HCT116 (cell line): ENCODE data around the gene NHP2. TPM values are rescaled to one million over a fixed set of nuclear protein-coding genes. Genes with fewer than 3 reads are reported as not detected.

Source experiments
- ATAC-seq: fragments of 200-7000 bp; cut with Tn5 transposase; 2 replicates; pipeline ENCODE4 v1.9.1; 2020; ENCODE audit warnings: mild to moderate bottlenecking, moderate library complexity
- BruUV-seq: library from RNA; stranded (reverse); fragments of 400-500 nt; replicated peaks from 2 replicates; lab custom pipeline; 2021; lab: Mats Ljungman, UMichigan
- CTCF ChIA-PET: fragments of 300-600 bp; sonication (Branson Sonifier 250); formaldehyde crosslinking; loops from one replicate; lab custom pipeline; 2021; ENCODE audit warnings: antibody characterized with exemption; lab: Charles Lee
- POLR2A ChIA-PET: fragments of 300-600, 350-600 bp; sonication (Branson Sonifier 250); formaldehyde crosslinking; loops from one replicate; lab custom pipeline; 2021; ENCODE audit warnings: antibody characterized with exemption; lab: Charles Lee
- RAD21 ChIA-PET, 2 experiments: fragments of 300-600 bp; sonication (Branson Sonifier 250); formaldehyde crosslinking; loops; one replicate each; lab custom pipeline; 2023; ENCODE audit warnings: low total read pairs in 2 of 2; ENCODE audit not compliant: uncharacterized antibody in 2 of 2, unreplicated experiment in 2 of 2, low non-redundant PET in 1 of 2; lab: Charles Lee
- DNase-seq: peaks from one replicate; pipeline ENCODE4 v3.0.0-alpha.2; 2010; ENCODE audit warnings: low read depth, low spot score
- H2AFZ ChIP-seq: fragments of 200-600 bp; shearing (Covaris generic), sonication (generic); 2 replicates; pipeline ENCODE4 v1.6.1; 2017; ENCODE audit warnings: low read depth, mixed run types, mixed read lengths, antibody characterized with exemption, low read length; ENCODE audit not compliant: poor library complexity, severe bottlenecking
- H3K27ac ChIP-seq: 2 replicates; pipeline ENCODE4 v1.5.1; 2012; ENCODE audit warnings: low read depth, low read length
- H3K27me3 ChIP-seq: fragments of 200-600 bp; sonication (generic); 2 replicates; pipeline ENCODE4 v1.6.1; 2016; ENCODE audit warnings: mixed run types, low read length, mixed read lengths; ENCODE audit not compliant: insufficient read depth
- H3K36me3 ChIP-seq, 2 experiments: fragments of 200-500 bp in 1 of 2; fragments of 200-600 bp in 1 of 2; sonication (Bioruptor generic) in 1 of 2; sonication (generic) in 1 of 2; 2 replicates each; pipeline versions ENCODE4 v1.5.1 to v1.6.1; 2014 to 2016; ENCODE audit warnings: low read length in 2 of 2, inconsistent platforms in 1 of 2, mixed read lengths in 1 of 2, mixed run types in 1 of 2; ENCODE audit not compliant: insufficient read depth in 2 of 2, control insufficient read depth in 1 of 2
- H3K4me1 ChIP-seq, 2 experiments: fragments of 200-600 bp in 1 of 2; sonication (generic) in 1 of 2; 2 replicates each; pipeline versions ENCODE4 v1.5.1 to v1.6.1; 2012 to 2017; ENCODE audit warnings: low read length in 2 of 2, inconsistent platforms in 1 of 2, mild to moderate bottlenecking in 1 of 2, mixed read lengths in 1 of 2, mixed run types in 1 of 2, moderate library complexity in 1 of 2; ENCODE audit not compliant: insufficient read depth in 2 of 2, control insufficient read depth in 1 of 2
- H3K4me2 ChIP-seq: fragments of 200-600 bp; sonication (generic); 2 replicates; pipeline ENCODE4 v1.6.1; 2017; ENCODE audit warnings: mixed run types, low read length, mixed read lengths
- H3K4me3 ChIP-seq, 2 experiments: fragments of 200-600 bp in 1 of 2; sonication (generic) in 1 of 2; replicated peaks in 1 of 2; 2 replicates each; pipeline ENCODE4 v1.5.1; 2011 to 2016; ENCODE audit warnings: low read length in 2 of 2, control low read depth in 1 of 2, low read depth in 1 of 2, mild to moderate bottlenecking in 1 of 2, mixed read lengths in 1 of 2, mixed run types in 1 of 2
- H3K79me2 ChIP-seq: fragments of 200-600 bp; sonication (generic); 2 replicates; pipeline ENCODE4 v1.6.1; 2017; ENCODE audit warnings: mild to moderate bottlenecking, mixed run types, low read length, moderate library complexity, mixed read lengths; ENCODE audit not compliant: insufficient read depth
- H3K9ac ChIP-seq: fragments of 200-600 bp; sonication (generic); 2 replicates; pipeline ENCODE4 v1.6.1; 2016; ENCODE audit warnings: low read length, mixed read lengths
- H3K9me2 ChIP-seq: fragments of 200-600 bp; sonication (generic), shearing (Covaris generic); 2 replicates; pipeline ENCODE4 v1.6.1; 2017; ENCODE audit warnings: mixed run types, mild to moderate bottlenecking, moderate library complexity; ENCODE audit not compliant: insufficient read depth
- H3K9me3 ChIP-seq, 2 experiments: fragments of 200-500 bp in 1 of 2; fragments of 200-600 bp in 1 of 2; sonication (Bioruptor generic) in 1 of 2; sonication (generic) in 1 of 2; 2 replicates each; pipeline ENCODE4 v1.6.1; 2014 to 2017; ENCODE audit warnings: low read length in 2 of 2, mixed read lengths in 2 of 2, inconsistent platforms in 1 of 2, low read depth in 1 of 2, mild to moderate bottlenecking in 1 of 2, mixed run types in 1 of 2, moderate library complexity in 1 of 2; ENCODE audit not compliant: control insufficient read depth in 1 of 2, insufficient read depth in 1 of 2
- H4K20me1 ChIP-seq: fragments of 200-600 bp; sonication (generic), shearing (Covaris generic); 2 replicates; pipeline ENCODE4 v1.6.1; 2017; ENCODE audit warnings: mixed run types, mild to moderate bottlenecking, moderate library complexity; ENCODE audit not compliant: insufficient read depth
- CBX3 ChIP-seq: IDR thresholded peaks from 2 replicates; pipeline ENCODE4 v1.6.1; 2012; ENCODE audit warnings: low read depth
- CEBPB ChIP-seq: IDR thresholded peaks from 2 replicates; pipeline ENCODE4 v1.6.1; 2012; ENCODE audit warnings: low read depth
- CTCF ChIP-seq, 3 experiments: fragments of 200-600 bp in 1 of 3; sonication (generic) in 1 of 3; IDR thresholded peaks in 2 of 3; conservative IDR thresholded peaks in 1 of 3; 2 replicates each; pipeline ENCODE4 v1.5.1; 2012 to 2017; ENCODE audit warnings: low read depth in 2 of 3, low read length in 2 of 3, antibody characterized with exemption in 1 of 3, borderline replicate concordance in 1 of 3, control low read depth in 1 of 3, mild to moderate bottlenecking in 1 of 3, mixed read lengths in 1 of 3, mixed run types in 1 of 3, moderate library complexity in 1 of 3; ENCODE audit not compliant: insufficient read depth in 1 of 3
- EGR1 ChIP-seq: IDR thresholded peaks from 2 replicates; pipeline ENCODE4 v1.6.1; 2012; ENCODE audit warnings: low read depth
- EZH2 ChIP-seq: fragments of 200-600 bp; sonication (generic); IDR thresholded peaks from 2 replicates; pipeline ENCODE4 v1.6.1; 2017; ENCODE audit warnings: antibody characterized with exemption, mixed run types
- EZH2phosphoT487 ChIP-seq: fragments of 200-600 bp; IDR thresholded peaks from 2 replicates; pipeline ENCODE4 v1.6.1; 2018; ENCODE audit warnings: antibody characterized with exemption, borderline replicate concordance
- JUND ChIP-seq: IDR thresholded peaks from 2 replicates; pipeline ENCODE4 v1.6.1; 2012
- MAX ChIP-seq: IDR thresholded peaks from 2 replicates; pipeline ENCODE4 v1.6.1; 2012
- POLR2A ChIP-seq: IDR thresholded peaks from 2 replicates; pipeline ENCODE4 v1.7.0; 2011; ENCODE audit warnings: borderline replicate concordance; ENCODE audit not compliant: insufficient read depth, insufficient read length; ENCODE audit errors: extremely low read depth
- POLR2AphosphoS5 ChIP-seq: IDR thresholded peaks from 2 replicates; pipeline ENCODE4 v1.6.1; 2011; ENCODE audit warnings: mild to moderate bottlenecking, low read depth, low read length, moderate library complexity
- REST ChIP-seq: IDR thresholded peaks from 2 replicates; pipeline ENCODE4 v1.6.1; 2012; ENCODE audit warnings: low read depth
- SIN3A ChIP-seq: IDR thresholded peaks from 2 replicates; pipeline ENCODE4 v1.6.1; 2012; ENCODE audit warnings: low read depth
- SP1 ChIP-seq: IDR thresholded peaks from 2 replicates; pipeline ENCODE4 v1.6.1; 2012; ENCODE audit warnings: low read depth
- SRF ChIP-seq: IDR thresholded peaks from 2 replicates; pipeline ENCODE4 v1.6.1; 2012; ENCODE audit warnings: low read depth
- YY1 ChIP-seq: IDR thresholded peaks from 2 replicates; pipeline ENCODE4 v1.6.1; 2011; ENCODE audit warnings: low read length, low read depth, moderate library complexity, mild to moderate bottlenecking; ENCODE audit not compliant: insufficient replicate concordance; ENCODE audit errors: extremely low read depth
- ZFX ChIP-seq: fragments of 450-650 bp; IDR thresholded peaks from 2 replicates; pipeline ENCODE4 v1.6.1; 2017
- ZNF274 ChIP-seq: fragments of 200-500 bp; sonication (Bioruptor generic); IDR thresholded peaks from 2 replicates; pipeline ENCODE4 v1.6.1; 2014; ENCODE audit warnings: mild to moderate bottlenecking, low read depth, low read length, inconsistent platforms
- intact Hi-C: fragments of 100-400 bp; cut with micrococcal nuclease; formaldehyde crosslinking; loops from 2 replicates; pipeline ENCODE4 v1.10.0; 2022
- total RNA-seq: library from RNA; stranded (reverse); gene quantifications from one replicate; pipeline ENCODE4 v1.2.1, GENCODE V29; 2021; ENCODE audit not compliant: unreplicated experiment

The NHP2 gene
- total RNA-seq, 1 experiment from 2014 or later, result 260 TPM

GRCh38 chr5:178116143-178116885, 37.4 kb downstream of the NHP2 start:
- H3K9me2 ChIP-seq, result no peaks in the 10 kb centered on the region
- RAD21 ChIA-PET, result no interaction called here
- H3K27me3 ChIP-seq, result no peaks in the 10 kb centered on the region
- no TSS peak for BruUV-seq
- H4K20me1 ChIP-seq, result no peaks in the 10 kb centered on the region
- peaks cover 13 to 27% of the 10 kb centered on the region in 2 experiments for H3K4me1 ChIP-seq
- CTCF ChIA-PET, result no interaction called here
- no peak for DNase-seq
- no peak for TF ChIP-seq MAX
- TF ChIP-seq SIN3A, result no peak
- TF ChIP-seq ZNF274, result no peak
- TF ChIP-seq ZFX, result no peak
- no peak for TF ChIP-seq SRF
- TF ChIP-seq CEBPB, result no peak
- TF ChIP-seq SP1, result no peak
- no peak for TF ChIP-seq CTCF (IDR thresholded peaks at IDR 0.05 in 2 of 3, conservative IDR thresholded peaks at IDR 0.05 in 1 of 3; ENCODE audit: borderline replicate concordance in 1 of 3, insufficient read depth in 1 of 3, low read depth in 2 of 3, low read length in 2 of 3)
- no peak for TF ChIP-seq POLR2AphosphoS5
- TF ChIP-seq POLR2A, result no peak
- TF ChIP-seq EGR1, result no peak
- TF ChIP-seq JUND, result no peak
- no peak for TF ChIP-seq REST
- TF ChIP-seq CBX3, result no peak
- TF ChIP-seq EZH2, result no peak
- TF ChIP-seq YY1, result no peak
- no peak for TF ChIP-seq EZH2phosphoT487
- no peaks in the 10 kb centered on the region for H3K36me3 ChIP-seq
- H3K9ac ChIP-seq, result no peak overlapping the region
- ATAC-seq, result no peak
- no peak overlapping the region for H3K27ac ChIP-seq
- H2AFZ ChIP-seq, result no peak overlapping the region
- no peak overlapping the region for H3K4me3 ChIP-seq
- H3K4me2 ChIP-seq, result no peak overlapping the region
- intact Hi-C loops, result no loop called here
- POLR2A ChIA-PET, result no interaction called here
- H3K79me2 ChIP-seq, result peaks cover 13% of the 10 kb centered on the region; the same call in 1 of the 2 replicates
- H3K9me3 ChIP-seq, result no peaks in the 10 kb centered on the region
